ENCODE results near the gene RASSF1.

DNA sequence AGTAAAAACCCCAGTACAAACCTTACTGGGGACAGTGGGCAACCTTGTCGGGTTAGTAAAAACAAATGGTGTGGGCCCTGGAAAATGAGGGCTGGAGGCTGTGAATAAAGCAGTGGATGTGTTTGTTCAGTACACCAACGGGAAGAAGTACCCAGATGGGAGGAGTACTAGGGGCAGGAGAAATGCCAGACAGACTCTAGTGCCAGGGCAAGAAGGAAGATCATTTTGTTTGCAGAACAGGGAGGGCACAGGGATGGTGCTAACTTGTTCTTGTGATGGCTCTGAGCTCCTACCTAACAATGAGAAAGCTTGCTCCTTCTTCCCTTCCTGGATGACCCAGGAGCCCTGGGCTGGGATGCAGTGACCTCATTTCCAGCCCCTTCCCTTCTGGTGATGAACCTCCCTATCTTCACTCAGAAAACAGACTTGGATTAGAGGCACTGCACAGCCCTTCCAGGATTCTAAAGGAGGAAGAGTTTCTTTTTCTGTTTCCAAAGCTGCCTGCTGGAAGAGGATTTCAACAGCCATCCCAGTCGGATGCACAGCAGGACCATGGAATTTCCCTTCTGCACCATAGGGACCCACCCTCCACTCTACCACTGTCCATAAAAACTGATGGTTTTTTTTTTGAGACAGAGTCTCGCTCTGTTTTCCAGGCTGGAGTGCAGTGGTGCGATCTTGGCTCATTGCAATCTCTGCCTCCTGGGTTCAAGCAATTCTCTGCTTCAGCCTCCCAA is 6.1 kb downstream of the RASSF1 start:
- TF ChIP-seq, protein P1, sequence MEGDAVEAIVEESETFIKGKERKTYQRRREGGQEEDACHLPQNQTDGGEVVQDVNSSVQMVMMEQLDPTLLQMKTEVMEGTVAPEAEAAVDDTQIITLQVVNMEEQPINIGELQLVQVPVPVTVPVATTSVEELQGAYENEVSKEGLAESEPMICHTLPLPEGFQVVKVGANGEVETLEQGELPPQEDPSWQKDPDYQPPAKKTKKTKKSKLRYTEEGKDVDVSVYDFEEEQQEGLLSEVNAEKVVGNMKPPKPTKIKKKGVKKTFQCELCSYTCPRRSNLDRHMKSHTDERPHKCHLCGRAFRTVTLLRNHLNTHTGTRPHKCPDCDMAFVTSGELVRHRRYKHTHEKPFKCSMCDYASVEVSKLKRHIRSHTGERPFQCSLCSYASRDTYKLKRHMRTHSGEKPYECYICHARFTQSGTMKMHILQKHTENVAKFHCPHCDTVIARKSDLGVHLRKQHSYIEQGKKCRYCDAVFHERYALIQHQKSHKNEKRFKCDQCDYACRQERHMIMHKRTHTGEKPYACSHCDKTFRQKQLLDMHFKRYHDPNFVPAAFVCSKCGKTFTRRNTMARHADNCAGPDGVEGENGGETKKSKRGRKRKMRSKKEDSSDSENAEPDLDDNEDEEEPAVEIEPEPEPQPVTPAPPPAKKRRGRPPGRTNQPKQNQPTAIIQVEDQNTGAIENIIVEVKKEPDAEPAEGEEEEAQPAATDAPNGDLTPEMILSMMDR (IDR thresholded peaks at IDR 0.05; ENCODE audit: low read length): no peak
- TF ChIP-seq EZH2 (IDR thresholded peaks at IDR 0.05; ENCODE audit: borderline replicate concordance, low read length): no peak

Measured in OCI-LY1 (cell line).